HepG2 (cell line): ENCODE results near the gene LYSET. TPM values are rescaled to one million over a fixed set of nuclear protein-coding genes. Genes with fewer than 3 reads are reported as not detected.

Source experiments
- ATF5 ChIP-seq: sonication (generic); formaldehyde crosslinking; IDR thresholded peaks from 2 replicates; pipeline ENCODE4 v1.4.0; 2020; ENCODE audit warnings: mild to moderate bottlenecking, low read depth, missing genetic modification reagents
- BCL6 ChIP-seq: IDR thresholded peaks from 2 replicates; pipeline ENCODE4 v1.6.1; 2016; ENCODE audit warnings: missing genetic modification reagents, missing compliant biosample characterization
- BORCS8-MEF2B ChIP-seq: sonication (generic); formaldehyde crosslinking; IDR thresholded peaks from 2 replicates; pipeline ENCODE4 v1.8.0; 2022; ENCODE audit warnings: mild to moderate bottlenecking, missing genetic modification reagents
- CENPT ChIP-seq: sonication (generic); formaldehyde crosslinking; IDR thresholded peaks from 2 replicates; pipeline ENCODE4 v1.8.0; 2022; ENCODE audit warnings: low read depth, mild to moderate bottlenecking, moderate library complexity, missing genetic modification reagents
- EEA1 ChIP-seq: sonication (generic); formaldehyde crosslinking; IDR thresholded peaks from 2 replicates; pipeline ENCODE4 v1.5.1; 2020; ENCODE audit warnings: mild to moderate bottlenecking, missing genetic modification reagents, borderline replicate concordance
- ESRRA ChIP-seq: sonication (generic); formaldehyde crosslinking; IDR thresholded peaks from 2 replicates; pipeline ENCODE4 v1.5.1; 2020; ENCODE audit warnings: mild to moderate bottlenecking, low read depth, missing genetic modification reagents
- ETV5 ChIP-seq: IDR thresholded peaks from 2 replicates; pipeline ENCODE4 v1.6.1; 2018; ENCODE audit warnings: missing biosample characterization, missing genetic modification reagents, inconsistent platforms, borderline replicate concordance
- MIER3 ChIP-seq: IDR thresholded peaks from 2 replicates; pipeline ENCODE4 v1.6.1; 2016; ENCODE audit warnings: missing compliant biosample characterization, borderline replicate concordance
- MXD4 ChIP-seq: IDR thresholded peaks from 2 replicates; pipeline ENCODE4 v1.6.1; 2016; ENCODE audit warnings: mild to moderate bottlenecking, missing biosample characterization, missing genetic modification reagents
- NFYC ChIP-seq: IDR thresholded peaks from 2 replicates; pipeline ENCODE4 v1.6.1; 2016; ENCODE audit warnings: missing genetic modification reagents, missing compliant biosample characterization
- PITX1 ChIP-seq: sonication (generic); formaldehyde crosslinking; IDR thresholded peaks from 2 replicates; pipeline ENCODE4 v1.5.1; 2020; ENCODE audit warnings: mild to moderate bottlenecking, missing genetic modification reagents
- REXO4 ChIP-seq: sonication (generic); formaldehyde crosslinking; IDR thresholded peaks from 2 replicates; pipeline ENCODE4 v1.8.0; 2022; ENCODE audit warnings: missing genetic modification reagents, mild to moderate bottlenecking, borderline replicate concordance
- SALL1 ChIP-seq: sonication (generic); formaldehyde crosslinking; IDR thresholded peaks from 2 replicates; pipeline ENCODE4 v1.8.0; 2022; ENCODE audit warnings: mild to moderate bottlenecking, missing genetic modification reagents
- SNAPC2 ChIP-seq: sonication (generic); formaldehyde crosslinking; IDR thresholded peaks from 2 replicates; pipeline ENCODE4 v1.8.1; 2022; ENCODE audit warnings: mild to moderate bottlenecking, missing genetic modification reagents
- TMF1 ChIP-seq: sonication (generic); formaldehyde crosslinking; IDR thresholded peaks from 2 replicates; pipeline ENCODE4 v1.8.1; 2022; ENCODE audit warnings: low read depth, missing genetic modification reagents
- ZBTB20 ChIP-seq: sonication (generic); formaldehyde crosslinking; IDR thresholded peaks from 2 replicates; pipeline ENCODE4 v1.8.1; 2023; ENCODE audit warnings: missing genetic modification reagents, low read depth, mild to moderate bottlenecking, borderline replicate concordance
- ZFP62 ChIP-seq: sonication (generic); formaldehyde crosslinking; IDR thresholded peaks from 2 replicates; pipeline ENCODE4 v1.4.0; 2020; ENCODE audit warnings: missing genetic modification reagents
- ZNF12 ChIP-seq: sonication (generic); formaldehyde crosslinking; IDR thresholded peaks from 2 replicates; pipeline ENCODE4 v1.5.0; 2020; ENCODE audit warnings: missing genetic modification reagents
- ZNF256 ChIP-seq: sonication (generic); formaldehyde crosslinking; conservative IDR thresholded peaks from 2 replicates; pipeline ENCODE4 v1.4.0; 2020; ENCODE audit warnings: missing genetic modification reagents
- ZNF329 ChIP-seq: sonication (generic); formaldehyde crosslinking; IDR thresholded peaks from 2 replicates; pipeline ENCODE4 v1.9.0; 2021; ENCODE audit warnings: low read depth, mild to moderate bottlenecking, missing genetic modification reagents
- ZNF609 ChIP-seq: sonication (generic); formaldehyde crosslinking; IDR thresholded peaks from 2 replicates; pipeline ENCODE4 v1.4.0; 2020; ENCODE audit warnings: mild to moderate bottlenecking, missing genetic modification reagents, borderline replicate concordance
- ZNF746 ChIP-seq: sonication (generic); formaldehyde crosslinking; IDR thresholded peaks from 2 replicates; pipeline ENCODE4 v1.8.0; 2022; ENCODE audit warnings: mild to moderate bottlenecking, missing genetic modification reagents
- polyA plus RNA-seq, 8 experiments: library from polyadenylated mRNA; depleted of rRNA in 3 of 8; stranded (reverse) in 7 of 8; unstranded in 1 of 8; fragments of >200 nt; fragmentation: Illumina TruSeq in 4 of 8; extraction: Trizol in 4 of 8; gene quantifications; 2 replicates each; pipeline versions ENCODE4 v1.2.1 to v1.2.3, GENCODE V29; 2011 to 2016; ENCODE audit warnings: low read depth in 4 of 8, missing spikeins in 1 of 8, mixed read lengths in 1 of 8; ENCODE audit not compliant: insufficient read depth in 1 of 8
- total RNA-seq, 5 experiments: library from RNA; depleted of rRNA; stranded (reverse); fragments of >200 nt; fragmentation: Illumina TruSeq; extraction: Trizol; gene quantifications; 2 replicates each; pipeline ENCODE4 v1.2.3, GENCODE V29; 2016; ENCODE audit warnings: low read depth in 1 of 5
- TF ChIP-seq, protein P1 (sequence below), 2 experiments: sonication (generic) in 1 of 2; formaldehyde crosslinking in 1 of 2; IDR thresholded peaks; 2 replicates each; pipeline versions ENCODE4 v1.4.0 to v1.6.1; 2018 to 2020; ENCODE audit warnings: missing genetic modification reagents in 2 of 2, borderline replicate concordance in 1 of 2, low read depth in 1 of 2, mild to moderate bottlenecking in 1 of 2, missing biosample characterization in 1 of 2

LYSET gene
- total and polyA plus RNA-seq, 2 of the 13 experiments (the other 11 are each of a cell fraction or from before 2014, with no cell fraction given): 19.1 to 36.6 TPM

- no peak for TF ChIP-seq ATF5 (CRISPR knock-in tag)
- peak; percentile 10; the same call in 1 of the 2 replicates for TF ChIP-seq SNAPC2 (CRISPR knock-in tag)
- peak; percentile 61; the same call in 1 of the 2 replicates for TF ChIP-seq ZBTB20 (CRISPR knock-in tag)
- TF ChIP-seq ZNF329: no peak
- TF ChIP-seq MIER3 (CRISPR knock-in tag): 0 out of 2 replicates have a peak, but pooled peaks have one; percentile 32
- TF ChIP-seq ZNF746 (CRISPR knock-in tag): no peak
- no peak for TF ChIP-seq ZNF256 (CRISPR knock-in tag)
- no peak for TF ChIP-seq ZFP62 (CRISPR knock-in tag)
- TF ChIP-seq MXD4 (CRISPR knock-in tag): no peak
- TF ChIP-seq ETV5 (CRISPR knock-in tag): no peak
- TF ChIP-seq PITX1 (CRISPR knock-in tag): peak; percentile 61; the same call in 1 of the 2 replicates
- TF ChIP-seq BCL6 (CRISPR knock-in tag): peak; percentile 66
- no peak for TF ChIP-seq REXO4 (CRISPR knock-in tag)
- peak; percentile 42; the same call in 1 of the 2 replicates for TF ChIP-seq ESRRA (CRISPR knock-in tag)
- TF ChIP-seq ZNF609 (CRISPR knock-in tag): no peak
- TF ChIP-seq BORCS8-MEF2B: no peak
- no peak for TF ChIP-seq NFYC (CRISPR knock-in tag)
- TF ChIP-seq CENPT (CRISPR knock-in tag): no peak
- TF ChIP-seq TMF1 (CRISPR knock-in tag): no peak
- no peak for TF ChIP-seq ZNF12 (CRISPR knock-in tag)
- TF ChIP-seq, protein P1, sequence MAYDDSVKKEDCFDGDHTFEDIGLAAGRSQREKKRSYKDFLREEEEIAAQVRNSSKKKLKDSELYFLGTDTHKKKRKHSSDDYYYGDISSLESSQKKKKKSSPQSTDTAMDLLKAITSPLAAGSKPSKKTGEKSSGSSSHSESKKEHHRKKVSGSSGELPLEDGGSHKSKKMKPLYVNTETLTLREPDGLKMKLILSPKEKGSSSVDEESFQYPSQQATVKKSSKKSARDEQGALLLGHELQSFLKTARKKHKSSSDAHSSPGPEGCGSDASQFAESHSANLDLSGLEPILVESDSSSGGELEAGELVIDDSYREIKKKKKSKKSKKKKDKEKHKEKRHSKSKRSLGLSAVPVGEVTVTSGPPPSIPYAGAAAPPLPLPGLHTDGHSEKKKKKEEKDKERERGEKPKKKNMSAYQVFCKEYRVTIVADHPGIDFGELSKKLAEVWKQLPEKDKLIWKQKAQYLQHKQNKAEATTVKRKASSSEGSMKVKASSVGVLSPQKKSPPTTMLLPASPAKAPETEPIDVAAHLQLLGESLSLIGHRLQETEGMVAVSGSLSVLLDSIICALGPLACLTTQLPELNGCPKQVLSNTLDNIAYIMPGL (CRISPR knock-in tag; IDR thresholded peaks at IDR 0.05; ENCODE audit: borderline replicate concordance in 1 of 2, low read depth in 1 of 2): no peak
- no peak for TF ChIP-seq EEA1 (CRISPR knock-in tag)
- TF ChIP-seq SALL1 (CRISPR knock-in tag): peak; percentile 53
These were observed 42.1 kb upstream of the LYSET start (continued) for GRCh38 chr14:93142854-93143652.
